Kidney epithelial cell (primary cell): ENCODE data around the gene NPR2. TPM values are rescaled to one million over a fixed set of nuclear protein-coding genes. Genes with fewer than 3 reads are reported as not detected.

Experiments
- DNase-seq: peaks from one replicate; pipeline ENCODE4 v3.0.0-alpha.2; 2010; ENCODE audit warnings: low read depth
- H3K27me3 ChIP-seq: 2 replicates; pipeline ENCODE4 v1.6.0; 2011; ENCODE audit warnings: low read length; ENCODE audit not compliant: control insufficient read depth, insufficient read depth
- H3K36me3 ChIP-seq: 2 replicates; pipeline ENCODE4 v1.5.1; 2011; ENCODE audit warnings: low read length; ENCODE audit not compliant: control insufficient read depth, insufficient read depth
- H3K4me3 ChIP-seq: 2 replicates; pipeline ENCODE4 v1.5.1; 2011; ENCODE audit warnings: low read depth, mild to moderate bottlenecking, control low read depth, low read length
- CTCF ChIP-seq: IDR thresholded peaks from 2 replicates; pipeline ENCODE4 v1.5.1; 2011; ENCODE audit warnings: mild to moderate bottlenecking, moderate library complexity, low read length, control low read depth, inconsistent platforms; ENCODE audit not compliant: insufficient read depth, poor library complexity, severe bottlenecking
- total RNA-seq: library from RNA; depleted of rRNA; stranded (reverse); fragments of >200 nt; gene quantifications from 2 replicates; pipeline ENCODE4 v1.2.3, GENCODE V29; 2015

NPR2 gene
- total RNA-seq, 1 donor from 2014 or later: 35.9 TPM

GRCh38 chr9:35844628-35845270, 53.4 kb downstream of the NPR2 start:
- peaks cover 2% of the 10 kb centered on the region for H3K36me3 ChIP-seq
- peak; percentile 49 for DNase-seq
- no peak for TF ChIP-seq CTCF
- H3K4me3 ChIP-seq: no peak overlapping the region
- no peaks in the 10 kb centered on the region for H3K27me3 ChIP-seq

GRCh38 chr9:35845824-35846771, 54.7 kb downstream of the NPR2 start:
- no peak for TF ChIP-seq CTCF
- H3K4me3 ChIP-seq: no peak overlapping the region
- DNase-seq: no peak
- H3K36me3 ChIP-seq: peaks cover 2% of the 10 kb centered on the region
- no peaks in the 10 kb centered on the region for H3K27me3 ChIP-seq

- H3K36me3 ChIP-seq: peaks cover 2% of the 10 kb centered on the region
- peak; percentile 44 for DNase-seq
Measured at GRCh38 chr9:35847792-35848572, 56.6 kb downstream of the NPR2 start.

GRCh38 chr9:35852267-35852815, 61.0 kb downstream of the NPR2 start:
- no peak for DNase-seq
- Histone ChIP-seq H3K27me3 (peaks cover 4% of the 10 kb centered on the region), H3K36me3 (no peaks in the 10 kb centered on the region), H3K4me3 (no peak overlapping the region)
- no peak for TF ChIP-seq CTCF

More at GRCh38 chr9:35847792-35848572, 56.6 kb downstream of the NPR2 start:
- Histone ChIP-seq H3K4me3 (no peak overlapping the region), H3K27me3 (no peaks in the 10 kb centered on the region)
- TF ChIP-seq CTCF: no peak

GRCh38 chr9:35852876-35853865, 61.8 kb downstream of the NPR2 start:
- no peak for TF ChIP-seq CTCF
- Histone ChIP-seq H3K36me3 (no peaks in the 10 kb centered on the region), H3K4me3 (no peak overlapping the region), H3K27me3 (peaks cover 4% of the 10 kb centered on the region)
- no peak for DNase-seq
